H1 (cell line): Measurements from ENCODE around the gene MCF2L. TPM values are rescaled to one million over a fixed set of nuclear protein-coding genes. Genes with fewer than 3 reads are reported as not detected.

Experiments
- CTCF ChIA-PET: fragments of 300-600 bp; sonication (Branson Sonifier 250); formaldehyde crosslinking; loops from one replicate; lab custom pipeline; 2021; ENCODE audit not compliant: partially characterized antibody; lab: Charles Lee
- POLR2A ChIA-PET: fragments of 300-600 bp; sonication (Branson Sonifier 250); formaldehyde crosslinking; loops from one replicate; lab custom pipeline; 2021; ENCODE audit warnings: inconsistent platforms; ENCODE audit not compliant: partially characterized antibody; lab: Charles Lee
- DNase-seq, 2 experiments: peaks; one replicate each; pipeline versions ENCODE4 v3.0.0 to v3.0.0-alpha.2; 2010 to 2022; ENCODE audit warnings: low spot score in 2 of 2, low read depth in 1 of 2, mixed read lengths in 1 of 2
- FAIRE-seq: peaks from 2 replicates; lab custom pipeline; 2011; peaks lifted over from hg19 to GRCh38; lab: Jason Lieb, UNC
- H2AFZ ChIP-seq: 2 replicates; pipeline ENCODE4 v1.8.1; 2012; ENCODE audit warnings: low read length, inconsistent platforms
- H2AK5ac ChIP-seq: 2 replicates; pipeline ENCODE4 v1.6.1; 2013; ENCODE audit warnings: low read depth, low read length
- H2BK120ac ChIP-seq: replicated peaks from 2 replicates; pipeline ENCODE3; 2013; ENCODE audit warnings: low read depth, low read length, inconsistent platforms
- H2BK12ac ChIP-seq: 2 replicates; pipeline ENCODE4 v1.6.1; 2013; ENCODE audit warnings: low read depth, low read length
- H2BK15ac ChIP-seq: 2 replicates; pipeline ENCODE4 v1.6.1; 2013; ENCODE audit warnings: low read length
- H2BK20ac ChIP-seq: 2 replicates; pipeline ENCODE4 v1.6.1; 2013; ENCODE audit warnings: low read length
- H2BK5ac ChIP-seq: 2 replicates; pipeline ENCODE4 v1.6.1; 2013; ENCODE audit warnings: low read depth, low read length
- H3K14ac ChIP-seq: 2 replicates; pipeline ENCODE4 v1.6.1; 2013; ENCODE audit warnings: inconsistent platforms; ENCODE audit not compliant: insufficient read length
- H3K18ac ChIP-seq: 2 replicates; pipeline ENCODE4 v1.6.1; 2013; ENCODE audit warnings: low read length; ENCODE audit errors: extremely low read depth
- H3K23ac ChIP-seq: 2 replicates; pipeline ENCODE4 v1.6.1; 2013; ENCODE audit warnings: inconsistent platforms; ENCODE audit not compliant: insufficient read length
- H3K23me2 ChIP-seq: 2 replicates; pipeline ENCODE4 v1.6.1; 2013; ENCODE audit warnings: low read depth, low read length
- H3K27ac ChIP-seq: 2 replicates; pipeline ENCODE4 v1.6.1; 2011; ENCODE audit warnings: low read depth, low read length, inconsistent platforms
- H3K27me3 ChIP-seq, 4 experiments: replicated peaks in 1 of 4; 1 replicate in 1 of 4; 2 replicates in 3 of 4; pipeline versions ENCODE4 v1.6.1 to v1.8.1; 2011 to 2013; ENCODE audit warnings: low read length in 3 of 4, mild to moderate bottlenecking in 3 of 4, inconsistent platforms in 2 of 4, mixed read lengths in 2 of 4, moderate library complexity in 1 of 4; ENCODE audit not compliant: control insufficient read depth in 3 of 4, insufficient read depth in 3 of 4; ENCODE audit errors: extremely low read depth in 1 of 4
- H3K36me3 ChIP-seq, 4 experiments: 2 replicates each; pipeline versions ENCODE4 v1.6.1 to v1.8.1; 2011 to 2013; ENCODE audit warnings: mild to moderate bottlenecking in 4 of 4, low read length in 3 of 4, moderate library complexity in 2 of 4, control low read depth in 1 of 4, inconsistent platforms in 1 of 4; ENCODE audit not compliant: insufficient read depth in 4 of 4, control insufficient read depth in 2 of 4
- H3K4ac ChIP-seq: replicated peaks from 2 replicates; pipeline ENCODE3; 2013; ENCODE audit warnings: low read length, low read depth, mixed read lengths, inconsistent platforms; ENCODE audit not compliant: insufficient read length
- H3K4me1 ChIP-seq, 4 experiments: replicated peaks in 1 of 4; 1 replicate in 1 of 4; 2 replicates in 3 of 4; pipeline versions ENCODE4 v1.6.1 to v1.8.1; 2011 to 2013; ENCODE audit warnings: low read length in 3 of 4, inconsistent platforms in 2 of 4, mixed read lengths in 1 of 4; ENCODE audit not compliant: insufficient read depth in 4 of 4, control insufficient read depth in 3 of 4
- H3K4me2 ChIP-seq, 2 experiments: 2 replicates each; pipeline versions ENCODE4 v1.6.1 to v1.8.1; 2011 to 2013; ENCODE audit warnings: low read depth in 2 of 2, low read length in 2 of 2, control low read depth in 1 of 2, inconsistent platforms in 1 of 2, mild to moderate bottlenecking in 1 of 2; ENCODE audit not compliant: insufficient read depth in 1 of 2
- H3K4me3 ChIP-seq, 4 experiments: fragments of 200-600, 300-600 bp in 1 of 4; sonication (generic), shearing (Covaris generic), sonication (Bioruptor Twin) in 1 of 4; 2 replicates each; pipeline versions ENCODE4 v1.5.1 to v1.8.1; 2011 to 2016; ENCODE audit warnings: low read length in 4 of 4, low read depth in 3 of 4, control low read depth in 2 of 4, inconsistent platforms in 2 of 4, mild to moderate bottlenecking in 2 of 4, mixed read lengths in 1 of 4, moderate library complexity in 1 of 4; ENCODE audit not compliant: insufficient read depth in 2 of 4; ENCODE audit errors: extremely low read depth in 1 of 4
- H3K56ac ChIP-seq: replicated peaks from 2 replicates; pipeline ENCODE3; 2013; ENCODE audit warnings: low read depth, mild to moderate bottlenecking, mixed read lengths, low read length, inconsistent platforms; ENCODE audit not compliant: insufficient read length
- H3K79me1 ChIP-seq: 2 replicates; pipeline ENCODE4 v1.6.1; 2013; ENCODE audit warnings: low read depth, low read length, control low read depth
- H3K79me2 ChIP-seq, 2 experiments: 2 replicates each; pipeline versions ENCODE4 v1.6.1 to v1.8.1; 2012 to 2013; ENCODE audit warnings: low read length in 2 of 2, mild to moderate bottlenecking in 2 of 2, inconsistent platforms in 1 of 2; ENCODE audit not compliant: insufficient read depth in 2 of 2, control insufficient read depth in 1 of 2
- H3K9ac ChIP-seq, 4 experiments: replicated peaks in 1 of 4; 1 replicate in 1 of 4; 2 replicates in 3 of 4; pipeline versions ENCODE4 v1.6.1 to v1.8.1; 2011 to 2013; ENCODE audit warnings: low read depth in 3 of 4, low read length in 3 of 4, control low read depth in 2 of 4, mild to moderate bottlenecking in 2 of 4, moderate library complexity in 2 of 4, inconsistent platforms in 1 of 4; ENCODE audit errors: extremely low read depth in 1 of 4
- H3K9me3 ChIP-seq, 2 experiments: 2 replicates each; pipeline versions ENCODE4 v1.6.1 to v1.8.1; 2012 to 2013; ENCODE audit warnings: mild to moderate bottlenecking in 2 of 2, moderate library complexity in 2 of 2, control low read depth in 1 of 2, inconsistent platforms in 1 of 2, low read depth in 1 of 2, low read length in 1 of 2, mixed read lengths in 1 of 2; ENCODE audit not compliant: insufficient read depth in 2 of 2
- H4K20me1 ChIP-seq, 2 experiments: replicated peaks in 1 of 2; 2 replicates each; pipeline versions ENCODE3 to v1.8.1; 2011 to 2013; ENCODE audit warnings: inconsistent platforms in 2 of 2, low read length in 2 of 2, mild to moderate bottlenecking in 1 of 2; ENCODE audit not compliant: insufficient read depth in 2 of 2, control insufficient read depth in 1 of 2
- H4K5ac ChIP-seq: 2 replicates; pipeline ENCODE4 v1.6.1; 2013; ENCODE audit warnings: low read length, low read depth, mixed read lengths, inconsistent platforms; ENCODE audit not compliant: insufficient read length
- H4K8ac ChIP-seq: 2 replicates; pipeline ENCODE4 v1.8.0; 2013; ENCODE audit warnings: mild to moderate bottlenecking, moderate library complexity, low read length, inconsistent platforms; ENCODE audit not compliant: insufficient read depth; ENCODE audit errors: extremely low read depth
- H4K91ac ChIP-seq: replicated peaks from 2 replicates; pipeline ENCODE3; 2013; ENCODE audit warnings: low read length, mixed read lengths, inconsistent platforms; ENCODE audit not compliant: insufficient read length
- CBX8 ChIP-seq: fragments of 300-800, 300-1000 bp; sonication (generic); IDR thresholded peaks from 2 replicates; pipeline ENCODE4 v1.7.1; 2016; ENCODE audit warnings: low read depth, low read length, borderline replicate concordance
- CREB1 ChIP-seq: IDR thresholded peaks from 2 replicates; pipeline ENCODE4 v1.6.1; 2012; ENCODE audit warnings: inconsistent platforms
- EZH2 ChIP-seq: fragments of 200-600 bp; sonication (generic); IDR thresholded peaks from 2 replicates; pipeline ENCODE4 v1.7.1; 2012; ENCODE audit warnings: low read depth, mild to moderate bottlenecking, moderate library complexity, low read length, inconsistent platforms; ENCODE audit not compliant: severe bottlenecking
- JUN ChIP-seq: IDR thresholded peaks from 2 replicates; pipeline ENCODE4 v1.6.1; 2011; ENCODE audit warnings: low read depth, mild to moderate bottlenecking, improper control_type of control experiment, low read length
- KDM1A ChIP-seq: fragments of 200-600, 300-600 bp; sonication (generic); IDR thresholded peaks from 2 replicates; pipeline ENCODE4 v1.7.1; 2016; ENCODE audit warnings: mild to moderate bottlenecking, low read length, borderline replicate concordance
- KDM5A ChIP-seq: fragments of 200-600 bp; IDR thresholded peaks from 2 replicates; pipeline ENCODE4 v1.7.1; 2012; ENCODE audit warnings: mild to moderate bottlenecking, low read length, inconsistent platforms, mixed read lengths
- MAFK ChIP-seq: IDR thresholded peaks from 2 replicates; pipeline ENCODE4 v1.6.1; 2012; ENCODE audit warnings: low read depth, mild to moderate bottlenecking, improper control_type of control experiment, low read length
- NRF1 ChIP-seq: IDR thresholded peaks from 2 replicates; pipeline ENCODE4 v1.6.1; 2011; ENCODE audit warnings: mild to moderate bottlenecking, low read depth, low read length, improper control_type of control experiment
- POU5F1 ChIP-seq: IDR thresholded peaks from 2 replicates; pipeline ENCODE4 v1.6.1; 2011; ENCODE audit warnings: low read depth, mild to moderate bottlenecking, low read length, moderate library complexity
- RAD21 ChIP-seq, 2 experiments: IDR thresholded peaks in 1 of 2; conservative IDR thresholded peaks in 1 of 2; 2 replicates each; pipeline ENCODE4 v1.6.1; 2011; ENCODE audit warnings: low read depth in 2 of 2, low read length in 2 of 2, improper control_type of control experiment in 1 of 2, inconsistent platforms in 1 of 2, mild to moderate bottlenecking in 1 of 2, moderate library complexity in 1 of 2
- RXRA ChIP-seq: IDR thresholded peaks from 2 replicates; pipeline ENCODE4 v1.6.1; 2011; ENCODE audit warnings: low read depth, mild to moderate bottlenecking, low read length, moderate library complexity; ENCODE audit not compliant: insufficient read depth
- SIRT6 ChIP-seq: IDR thresholded peaks from one replicate; pipeline ENCODE4 v1.7.1; 2012; ENCODE audit warnings: low read length, inconsistent platforms
- SIX5 ChIP-seq: IDR thresholded peaks from 2 replicates; pipeline ENCODE4 v1.6.1; 2011; ENCODE audit warnings: mild to moderate bottlenecking, low read depth, low read length
- TAF1 ChIP-seq: IDR thresholded peaks from 2 replicates; pipeline ENCODE4 v1.6.1; 2011; ENCODE audit warnings: mild to moderate bottlenecking, low read depth, low read length
- TCF12 ChIP-seq: IDR thresholded peaks from 2 replicates; pipeline ENCODE4 v1.6.1; 2011; ENCODE audit warnings: low read depth, mild to moderate bottlenecking, low read length
- TEAD4 ChIP-seq: IDR thresholded peaks from 2 replicates; pipeline ENCODE4 v1.6.1; 2012; ENCODE audit warnings: low read depth, low read length, inconsistent platforms, mixed read lengths
- WGBS, 2 experiments: shearing (Covaris generic) in 1 of 2; methylation state at CpG; one replicate each; pipeline versions ENCODE4 v1.1.6 to v1.1.7; 2013 to 2015; ENCODE audit warnings: low lambda C conversion rate in 2 of 2, mixed read lengths in 2 of 2, inconsistent platforms in 1 of 2, low coverage in 1 of 2, missing lambda C conversion rate in 1 of 2; ENCODE audit not compliant: insufficient replicate concordance in 2 of 2, insufficient coverage in 1 of 2, insufficient read length in 1 of 2; ENCODE audit errors: extremely low coverage in 1 of 2, missing lambda C conversion rate in 1 of 2; 5-methylcytosine and 5-hydroxymethylcytosine counted together
- polyA plus RNA-seq, 7 experiments: library from polyadenylated mRNA; depleted of rRNA in 3 of 7; stranded (reverse) in 5 of 7; unstranded in 2 of 7; fragments of >200 nt in 5 of 7; fragments of 200-250 nt in 2 of 7; gene quantifications; 1 replicate in 5 of 7; 2 replicates in 1 of 7; 4 replicates in 1 of 7; pipeline versions ENCODE4 v1.2.1 to v1.2.3, GENCODE V29; 2011 to 2013; ENCODE audit warnings: missing spikeins in 2 of 7, mixed read lengths in 2 of 7
- total RNA-seq: library from RNA; stranded (reverse); fragmentation: NEBNext Ultra II Directional; extraction: Animal tissue kit (Norgen Biotek cat#: 25700); gene quantifications from 2 replicates; pipeline ENCODE4 v1.2.1, GENCODE V29; 2021

Gene MCF2L
- total and polyA plus RNA-seq, 2 of the 8 experiments (the other 6 are each of a cell fraction or from before 2014, with no cell fraction given) = 10.1 to 24.4 TPM

- Histone ChIP-seq H4K8ac (no peak overlapping the region), H3K27me3 (no peaks in the 10 kb centered on the region), H3K14ac (no peak overlapping the region), H3K36me3 (no peaks in the 10 kb centered on the region), H3K4me1 (peaks cover 0 to 2% (median under 1%) of the 10 kb centered on the region in 4 experiments; a peak in 3 of 7 replicates), H4K20me1 (no peaks in the 10 kb centered on the region), H4K91ac (no peak overlapping the region), H2BK12ac (no peak overlapping the region), H3K9me3 (no peaks in the 10 kb centered on the region), H3K23ac (no peak overlapping the region), H3K23me2 (no peaks in the 10 kb centered on the region), H2BK120ac (no peak overlapping the region), H2BK20ac (no peak overlapping the region), H3K18ac (no peak overlapping the region), H3K4me3 (no peak overlapping the region), H3K79me2 (no peaks in the 10 kb centered on the region), H2AFZ (no peak overlapping the region), H4K5ac (no peak overlapping the region), H3K4me2 (no peak overlapping the region), H3K27ac (no peak overlapping the region), H3K79me1 (no peaks in the 10 kb centered on the region), H3K4ac (no peak overlapping the region), H3K9ac (no peak overlapping the region), H2BK5ac (no peak overlapping the region), H2BK15ac (no peak overlapping the region), H2AK5ac (no peak overlapping the region), H3K56ac (no peak overlapping the region)
- DNase-seq (no peak), FAIRE-seq (no peak)
- 96% methylated on average over 7 of the region's 7 CpGs; no CpG with 5 or more reads in 1 of the 2 experiments for WGBS, 2 experiments
- POLR2A ChIA-PET = interaction anchor here (0.6 to 1.3 kb wide), 2 partner anchors 67 to 119 kb away, joined by 3 read pairs; partner anchors contain the start of gene CUL4A
- CTCF ChIA-PET = interaction anchor here (0.6 to 1.5 kb wide), 8 partner anchors 13 to 780 kb away, joined by 3 to 6 read pairs (median 3); no protein-coding TSS in a partner anchor
- TF ChIP-seq MAFK (no peak), CREB1 (no peak), TCF12 (no peak), TAF1 (no peak), KDM5A (no peak), NRF1 (no peak), TEAD4 (no peak), EZH2 (no peak), JUN (no peak), RAD21 (IDR thresholded peaks at IDR 0.05 in 1 of 2, conservative IDR thresholded peaks at IDR 0.05 in 1 of 2; ENCODE audit: low read depth in 2 of 2, low read length in 2 of 2) (no peak), CBX8 (no peak), SIX5 (no peak), RXRA (no peak), SIRT6 (no peak), POU5F1 (no peak), KDM1A (no peak)
Measured at GRCh38 chr13:113142876-113143275, 173.9 kb downstream of the MCF2L start.
